ENCODE data around the gene PTPRE. TPM values are rescaled to one million over a fixed set of nuclear protein-coding genes. Genes with fewer than 3 reads are reported as not detected.

The PTPRE gene
- total RNA-seq, 1 donor = 0.09 TPM

- no peak overlapping the region for H3K4me3 ChIP-seq (ENCODE audit: low read depth, low read length)
- TF ChIP-seq, protein P1, sequence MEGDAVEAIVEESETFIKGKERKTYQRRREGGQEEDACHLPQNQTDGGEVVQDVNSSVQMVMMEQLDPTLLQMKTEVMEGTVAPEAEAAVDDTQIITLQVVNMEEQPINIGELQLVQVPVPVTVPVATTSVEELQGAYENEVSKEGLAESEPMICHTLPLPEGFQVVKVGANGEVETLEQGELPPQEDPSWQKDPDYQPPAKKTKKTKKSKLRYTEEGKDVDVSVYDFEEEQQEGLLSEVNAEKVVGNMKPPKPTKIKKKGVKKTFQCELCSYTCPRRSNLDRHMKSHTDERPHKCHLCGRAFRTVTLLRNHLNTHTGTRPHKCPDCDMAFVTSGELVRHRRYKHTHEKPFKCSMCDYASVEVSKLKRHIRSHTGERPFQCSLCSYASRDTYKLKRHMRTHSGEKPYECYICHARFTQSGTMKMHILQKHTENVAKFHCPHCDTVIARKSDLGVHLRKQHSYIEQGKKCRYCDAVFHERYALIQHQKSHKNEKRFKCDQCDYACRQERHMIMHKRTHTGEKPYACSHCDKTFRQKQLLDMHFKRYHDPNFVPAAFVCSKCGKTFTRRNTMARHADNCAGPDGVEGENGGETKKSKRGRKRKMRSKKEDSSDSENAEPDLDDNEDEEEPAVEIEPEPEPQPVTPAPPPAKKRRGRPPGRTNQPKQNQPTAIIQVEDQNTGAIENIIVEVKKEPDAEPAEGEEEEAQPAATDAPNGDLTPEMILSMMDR (IDR thresholded peaks at IDR 0.05; ENCODE audit: insufficient read depth, low read length) = no peak
- peak; percentile 12 for DNase-seq (ENCODE audit: low read depth)
These were observed 111.3 kb downstream of the PTPRE start for GRCh38 chr10:128018236-128018635.

DNA sequence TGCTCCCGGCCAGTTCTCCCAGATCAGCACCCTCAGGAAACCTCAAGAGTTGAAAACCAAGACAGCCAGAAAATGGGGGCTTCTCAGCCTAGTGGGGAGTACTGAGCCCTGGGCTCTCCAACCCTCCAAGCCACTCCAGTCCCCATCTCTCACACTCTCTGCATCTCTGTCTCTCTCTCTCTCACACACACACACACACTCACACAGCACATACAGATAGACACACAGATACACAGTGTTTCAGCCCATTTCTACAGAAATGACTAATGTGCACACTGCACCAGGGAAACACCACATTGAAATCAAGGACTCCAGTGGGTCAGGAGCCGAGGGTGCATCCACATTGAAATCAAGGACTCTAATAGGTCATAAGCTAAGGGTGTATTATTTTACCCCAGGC is 111.8 kb downstream of the PTPRE start:
- H3K4me3 ChIP-seq (ENCODE audit: low read depth, low read length) = no peak overlapping the region
- no peak for DNase-seq (ENCODE audit: low read depth)
- TF ChIP-seq, protein P1 (IDR thresholded peaks at IDR 0.05; ENCODE audit: insufficient read depth, low read length) = no peak

- DNase-seq (ENCODE audit: low read depth) = no peak
- TF ChIP-seq, protein P1 (IDR thresholded peaks at IDR 0.05; ENCODE audit: insufficient read depth, low read length) = no peak
- no peak overlapping the region for H3K4me3 ChIP-seq (ENCODE audit: low read depth, low read length)
These were observed 115.6 kb downstream of the PTPRE start for GRCh38 chr10:128022261-128023196.

GRCh38 chr10:128024426-128024825 is 117.5 kb downstream of the PTPRE start:
- TF ChIP-seq, protein P1 (IDR thresholded peaks at IDR 0.05; ENCODE audit: insufficient read depth, low read length) = no peak

DNA sequence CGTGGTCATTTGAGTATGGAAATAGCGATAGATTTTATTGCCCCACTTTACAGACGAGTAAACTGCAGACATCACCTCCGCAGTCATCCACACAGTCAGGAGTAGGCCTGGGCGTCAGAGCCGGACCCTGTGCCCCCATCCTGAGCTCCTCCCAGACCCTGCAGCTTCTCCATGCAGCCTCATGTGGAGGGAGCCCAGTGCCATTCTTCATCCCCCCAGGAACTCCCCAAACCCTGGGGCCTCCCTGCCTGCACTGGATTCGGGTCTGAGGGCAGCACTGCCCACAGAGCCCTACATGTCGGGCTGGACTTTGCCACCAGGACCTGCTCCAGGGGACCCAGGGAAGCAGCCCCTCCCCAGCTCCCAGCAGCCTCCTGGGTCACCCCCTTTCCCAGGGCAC is 118.5 kb downstream of the PTPRE start:
- DNase-seq (ENCODE audit: low read depth) = no peak

More at GRCh38 chr10:128024426-128024825, 117.5 kb downstream of the PTPRE start:
- no peak for DNase-seq (ENCODE audit: low read depth)
- no peak overlapping the region for H3K4me3 ChIP-seq (ENCODE audit: low read depth, low read length)

DNA sequence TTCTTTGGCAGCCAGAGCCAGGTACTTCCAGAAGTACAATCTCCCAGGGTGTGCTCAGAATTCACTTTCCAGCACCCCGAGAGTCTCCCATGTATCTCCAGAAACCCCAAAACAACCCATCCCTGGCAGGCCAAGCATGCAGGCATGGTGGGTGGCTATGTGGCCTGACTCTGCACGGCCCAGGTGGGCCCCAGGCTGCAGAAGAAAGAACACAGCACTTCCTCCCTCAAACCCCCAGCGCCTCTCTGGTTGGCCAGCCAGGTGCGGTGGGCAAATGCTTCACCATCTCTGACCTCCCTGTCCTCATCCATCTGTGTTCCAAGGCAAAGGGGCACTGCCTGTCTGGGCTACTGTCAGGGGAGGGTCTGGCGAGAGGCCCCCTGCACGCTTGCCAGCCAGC is 119.0 kb downstream of the PTPRE start:
- DNase-seq (ENCODE audit: low read depth) = no peak
- TF ChIP-seq, protein P1 (IDR thresholded peaks at IDR 0.05; ENCODE audit: insufficient read depth, low read length) = no peak
- no peak overlapping the region for H3K4me3 ChIP-seq (ENCODE audit: low read depth, low read length)

More for the DNA sequence above, 118.5 kb downstream of the PTPRE start:
- TF ChIP-seq, protein P1 (IDR thresholded peaks at IDR 0.05; ENCODE audit: insufficient read depth, low read length) = no peak
- no peak overlapping the region for H3K4me3 ChIP-seq (ENCODE audit: low read depth, low read length)

All from fibroblast of the aortic adventitia (primary cell).